Measurements from ENCODE around the gene TMEM255B. TPM values are rescaled to one million over a fixed set of nuclear protein-coding genes. Genes with fewer than 3 reads are reported as not detected.

TMEM255B gene
- total RNA-seq, 1 experiment from 2014 or later, result 2.8 TPM

DNA sequence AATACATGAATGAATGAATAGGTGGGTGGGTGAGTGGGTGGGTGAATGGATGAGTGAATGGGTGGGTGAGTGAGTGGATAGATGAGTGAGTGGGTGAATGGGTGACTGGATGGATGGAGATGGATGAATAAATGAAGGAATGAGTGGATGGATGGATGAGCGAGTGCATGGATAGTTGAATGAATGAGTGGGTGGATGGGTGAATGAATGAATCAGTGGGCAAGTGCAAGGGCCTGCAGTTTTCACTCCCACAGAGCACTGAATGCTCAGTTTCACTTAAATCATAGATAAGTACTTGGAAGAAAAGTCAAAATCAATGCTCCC lies 92.4 kb downstream of the TMEM255B start:
- no peak overlapping the region for H3K27ac Mint-ChIP-seq
- H3K27me3 Mint-ChIP-seq (ENCODE audit: low read depth), result no peaks in the 10 kb centered on the region
- Histone ChIP-seq H3K4ac (ENCODE audit: low read depth, low read length) (no peak overlapping the region), H2BK120ac (ENCODE audit: low read depth, low read length, poor library complexity, severe bottlenecking) (no peak overlapping the region), H3K9ac (ENCODE audit: extremely low read depth, insufficient read length, low read length) (no peak overlapping the region), H4K20me1 (ENCODE audit: control insufficient read depth, insufficient read depth, insufficient read length) (no peaks in the 10 kb centered on the region), H3K18ac (ENCODE audit: insufficient read length, low read depth, low read length) (no peak overlapping the region), H3K56ac (ENCODE audit: insufficient read length, low read depth, low read length) (no peak overlapping the region), H3K27me3 (ENCODE audit: insufficient read depth, low read length) (no peaks in the 10 kb centered on the region), H3K23me2 (ENCODE audit: insufficient read length, low read depth, low read length, poor library complexity, severe bottlenecking) (no peaks in the 10 kb centered on the region), H3K4me1 (ENCODE audit: insufficient read depth, low read length) (no peaks in the 10 kb centered on the region; the same call in 1 of the 2 replicates), H3K79me2 (ENCODE audit: insufficient read depth, low read length) (no peaks in the 10 kb centered on the region), H4K91ac (ENCODE audit: insufficient read length, low read depth, low read length) (no peak overlapping the region), H2BK12ac (ENCODE audit: insufficient read length, low read depth, low read length) (no peak overlapping the region), H3K27ac (ENCODE audit: insufficient read length, low read depth, low read length) (no peak overlapping the region), H3K14ac (ENCODE audit: insufficient read depth, low read length) (no peak overlapping the region), H3T11ph (ENCODE audit: low read length) (no peak overlapping the region), H2BK20ac (ENCODE audit: low read depth, low read length, poor library complexity, severe bottlenecking) (no peak overlapping the region), H2AFZ (ENCODE audit: low read length) (no peak overlapping the region), H3K4me2 (ENCODE audit: insufficient read depth, insufficient read length, low read length) (no peak overlapping the region), H2BK5ac (ENCODE audit: insufficient read length, low read length) (no peak overlapping the region), H2BK15ac (ENCODE audit: low read depth, low read length) (no peak overlapping the region), H3K23ac (ENCODE audit: insufficient read length, low read depth, low read length) (no peak overlapping the region), H2AK5ac (ENCODE audit: insufficient read length, low read length) (no peak overlapping the region), H4K5ac (ENCODE audit: insufficient read length, low read depth, low read length) (no peak overlapping the region), H3K9me3 (ENCODE audit: control insufficient read depth, low read depth, low read length) (no peaks in the 10 kb centered on the region), H4K8ac (replicated peaks; ENCODE audit: insufficient read length, low read depth, low read length) (no peak overlapping the region), H3K79me1 (ENCODE audit: insufficient read depth, low read depth, low read length, poor library complexity, severe bottlenecking) (no peaks in the 10 kb centered on the region)
- H3K4me1 Mint-ChIP-seq, result peaks cover 14 to 23% of the 10 kb centered on the region in 2 experiments
- no peak for DNase-seq
- no peak overlapping the region for H3K4me3 Mint-ChIP-seq
- H3K36me3 Mint-ChIP-seq (ENCODE audit: insufficient read depth in 1 of 3, low read depth in 3 of 3), result peaks cover 0 to 1% (median 0%) of the 10 kb centered on the region in 3 experiments; a peak in 2 of 7 replicates
- no CpG with 5 or more reads among the region's 1 CpG for WGBS (ENCODE audit: extremely low coverage, insufficient read length, low lambda C conversion rate)
- no peaks in the 10 kb centered on the region for H3K9me3 Mint-ChIP-seq
- TF ChIP-seq CTCF (conservative IDR thresholded peaks at IDR 0.05), result no peak

Measured in H9 (cell line).